ENCODE data around the gene DDC.

Gene DDC

DNA sequence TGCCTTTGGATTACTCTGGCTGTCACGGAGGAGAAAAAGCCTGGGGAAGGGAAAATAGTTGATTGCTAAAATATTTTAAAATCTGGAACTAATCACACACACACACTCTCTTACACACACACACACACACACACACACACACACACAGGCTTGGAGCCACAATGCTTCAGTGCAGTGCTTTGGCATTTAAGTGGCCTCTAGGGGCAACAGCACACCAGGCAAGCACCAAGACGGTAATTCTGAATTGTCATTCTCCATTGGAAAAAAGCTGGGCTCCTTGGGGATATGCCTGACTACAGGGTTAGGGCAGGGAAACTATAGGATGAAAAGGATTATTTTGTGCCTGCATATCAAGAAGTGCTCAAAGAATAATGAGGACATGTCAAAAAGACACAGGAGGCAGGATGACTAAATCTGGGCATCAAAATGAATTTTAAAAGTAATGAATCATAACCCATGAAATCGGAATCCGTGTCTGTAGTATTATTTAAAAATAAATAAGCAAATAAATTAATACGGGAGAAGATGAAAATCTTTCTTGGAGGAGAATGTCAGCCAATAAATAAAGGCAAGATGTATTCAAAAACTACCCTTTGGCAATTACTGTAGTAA is 30.4 kb upstream of the DDC start:
- TF ChIP-seq, protein P1, sequence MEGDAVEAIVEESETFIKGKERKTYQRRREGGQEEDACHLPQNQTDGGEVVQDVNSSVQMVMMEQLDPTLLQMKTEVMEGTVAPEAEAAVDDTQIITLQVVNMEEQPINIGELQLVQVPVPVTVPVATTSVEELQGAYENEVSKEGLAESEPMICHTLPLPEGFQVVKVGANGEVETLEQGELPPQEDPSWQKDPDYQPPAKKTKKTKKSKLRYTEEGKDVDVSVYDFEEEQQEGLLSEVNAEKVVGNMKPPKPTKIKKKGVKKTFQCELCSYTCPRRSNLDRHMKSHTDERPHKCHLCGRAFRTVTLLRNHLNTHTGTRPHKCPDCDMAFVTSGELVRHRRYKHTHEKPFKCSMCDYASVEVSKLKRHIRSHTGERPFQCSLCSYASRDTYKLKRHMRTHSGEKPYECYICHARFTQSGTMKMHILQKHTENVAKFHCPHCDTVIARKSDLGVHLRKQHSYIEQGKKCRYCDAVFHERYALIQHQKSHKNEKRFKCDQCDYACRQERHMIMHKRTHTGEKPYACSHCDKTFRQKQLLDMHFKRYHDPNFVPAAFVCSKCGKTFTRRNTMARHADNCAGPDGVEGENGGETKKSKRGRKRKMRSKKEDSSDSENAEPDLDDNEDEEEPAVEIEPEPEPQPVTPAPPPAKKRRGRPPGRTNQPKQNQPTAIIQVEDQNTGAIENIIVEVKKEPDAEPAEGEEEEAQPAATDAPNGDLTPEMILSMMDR (IDR thresholded peaks at IDR 0.05; ENCODE audit: control extremely low read depth, extremely low read depth, low read depth, missing control alignments): no peak
- POLR2A ChIA-PET: no interaction called here
- DNase-seq (ENCODE audit: extremely low spot score): no peak
- CTCF ChIA-PET: no interaction called here

DNA sequence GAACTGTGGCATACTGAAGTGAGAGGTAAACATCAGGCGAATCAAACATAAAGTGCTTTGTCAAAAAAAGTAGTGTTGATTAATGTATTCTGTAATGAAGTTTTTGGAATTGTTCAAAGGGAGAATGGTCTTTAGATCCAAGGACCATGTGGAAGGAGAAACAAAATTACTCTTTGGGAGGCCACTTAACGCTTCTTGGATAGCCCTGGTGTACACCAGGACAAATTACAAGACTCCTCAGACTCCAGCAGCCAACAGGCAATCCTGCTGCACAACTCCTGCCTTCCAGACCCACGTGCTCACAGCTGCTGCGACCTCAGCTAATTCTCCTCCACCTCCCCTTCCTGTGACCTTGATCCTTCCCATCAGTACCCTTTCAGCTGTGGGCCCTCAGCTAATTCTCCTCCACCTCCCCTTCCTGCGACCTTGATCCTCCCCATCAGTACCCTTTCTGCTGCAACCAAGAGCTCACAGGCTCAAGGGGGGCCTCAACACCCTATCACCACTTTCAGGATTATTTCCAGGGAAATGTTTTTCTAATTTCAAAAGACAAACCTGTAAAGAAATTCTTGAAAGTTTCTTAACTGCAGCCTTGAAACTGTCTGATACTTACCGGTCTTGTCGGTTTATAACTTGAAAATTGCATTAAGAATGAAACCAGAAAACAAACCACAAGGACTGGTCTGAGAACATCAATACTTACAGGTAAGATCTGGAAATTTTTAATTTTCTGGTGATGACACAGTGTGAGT is 29.7 kb upstream of the DDC start:
- no peak for DNase-seq (ENCODE audit: extremely low spot score)
- ChIA-PET CTCF (no interaction called here), POLR2A (no interaction called here)
- TF ChIP-seq, protein P1 (IDR thresholded peaks at IDR 0.05; ENCODE audit: control extremely low read depth, extremely low read depth, low read depth, missing control alignments): no peak

DNA sequence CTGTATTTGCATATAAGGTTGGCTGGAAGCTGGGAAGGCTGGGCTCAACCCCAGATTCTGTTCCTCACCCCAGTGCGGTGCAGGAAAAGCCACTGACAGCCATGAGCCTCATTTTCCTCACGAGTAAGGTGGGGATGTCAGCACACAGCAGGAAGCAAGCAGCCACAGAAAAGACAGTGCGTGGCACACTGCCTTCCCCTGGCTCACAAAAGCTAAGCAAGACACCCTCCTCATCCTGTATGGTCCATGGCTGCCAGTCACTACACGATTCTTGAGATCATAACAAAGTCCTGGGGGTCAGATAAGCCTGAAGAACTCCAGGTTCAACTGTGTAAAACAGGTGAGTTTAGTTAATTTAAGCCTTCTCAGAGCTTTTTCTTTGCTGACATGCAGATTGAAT is 28.9 kb upstream of the DDC start:
- no peak for DNase-seq (ENCODE audit: extremely low spot score)
- ChIA-PET CTCF (no interaction called here), POLR2A (no interaction called here)
- TF ChIP-seq, protein P1 (IDR thresholded peaks at IDR 0.05; ENCODE audit: control extremely low read depth, extremely low read depth, low read depth, missing control alignments): no peak

DNA sequence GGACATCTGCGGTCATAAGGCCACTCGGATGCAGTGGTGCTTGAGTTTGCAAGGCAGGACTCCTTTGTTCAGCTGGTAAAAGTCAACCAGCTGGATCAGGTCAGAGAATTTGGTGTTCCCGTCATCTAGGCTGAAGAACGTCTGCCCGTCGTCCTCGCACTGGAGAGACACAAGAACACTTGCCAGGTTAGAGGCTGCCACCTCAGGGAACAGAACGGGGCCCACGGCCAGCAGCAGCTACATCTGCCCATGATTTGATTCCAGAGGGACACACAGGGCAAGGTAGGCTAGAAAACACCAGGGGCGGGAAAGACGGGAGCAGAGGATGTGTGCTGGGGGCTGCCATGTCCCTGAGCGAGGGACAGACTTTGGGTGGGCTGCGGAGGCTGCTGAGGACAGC is 27.7 kb upstream of the DDC start:
- DNase-seq (ENCODE audit: extremely low spot score): no peak
- ChIA-PET CTCF (no interaction called here), POLR2A (no interaction called here)
- TF ChIP-seq, protein P1 (IDR thresholded peaks at IDR 0.05; ENCODE audit: control extremely low read depth, extremely low read depth, low read depth, missing control alignments): no peak

DNA sequence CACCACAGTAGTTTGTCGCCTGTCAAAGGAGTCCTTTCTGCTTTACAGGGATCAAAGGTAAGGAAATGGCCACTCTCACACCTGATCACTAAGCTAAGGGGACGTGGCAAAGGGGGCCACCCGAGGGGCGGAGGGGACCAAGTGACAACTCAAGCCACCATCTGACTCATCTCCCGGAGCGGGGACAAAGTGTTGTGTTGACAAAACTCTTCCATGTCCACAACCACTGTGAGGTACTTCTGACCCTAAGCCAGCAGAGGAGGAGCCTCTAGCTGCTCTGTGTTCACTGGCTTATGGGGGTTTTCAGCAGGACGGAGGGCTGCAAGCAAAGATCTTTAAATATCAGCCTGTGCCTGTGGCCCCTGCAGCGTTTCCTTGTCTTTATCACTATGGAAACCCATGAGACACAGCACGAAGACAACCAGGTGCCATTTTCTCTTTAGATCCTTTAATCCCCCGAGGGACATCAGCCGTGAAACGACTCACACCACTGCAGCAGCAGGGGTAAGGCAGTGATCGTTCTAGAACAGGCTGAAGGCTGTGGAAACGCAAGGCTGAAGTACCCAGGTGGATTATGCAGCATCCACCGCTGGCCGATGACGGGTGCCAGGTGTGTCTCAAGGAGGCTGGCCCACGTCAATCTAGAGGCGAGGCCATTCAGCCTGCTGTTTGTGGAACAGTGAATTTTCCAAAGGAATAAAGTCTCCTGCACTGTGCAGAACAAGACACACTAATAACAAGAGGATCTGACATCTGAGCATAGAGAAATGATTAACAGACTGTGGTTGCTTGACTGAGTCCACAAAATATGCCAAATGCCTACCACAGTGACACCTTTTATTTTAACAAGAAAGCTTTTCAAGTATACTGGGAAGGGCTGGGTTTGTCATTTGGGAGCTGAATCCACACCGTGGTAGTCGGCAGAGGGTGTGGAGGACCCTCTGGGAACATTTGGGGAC is 26.6 kb upstream of the DDC start:
- no peak for DNase-seq (ENCODE audit: extremely low spot score)
- TF ChIP-seq, protein P1 (IDR thresholded peaks at IDR 0.05; ENCODE audit: control extremely low read depth, extremely low read depth, low read depth, missing control alignments): no peak
- CTCF ChIA-PET: no interaction called here
- POLR2A ChIA-PET: no interaction called here

DNA sequence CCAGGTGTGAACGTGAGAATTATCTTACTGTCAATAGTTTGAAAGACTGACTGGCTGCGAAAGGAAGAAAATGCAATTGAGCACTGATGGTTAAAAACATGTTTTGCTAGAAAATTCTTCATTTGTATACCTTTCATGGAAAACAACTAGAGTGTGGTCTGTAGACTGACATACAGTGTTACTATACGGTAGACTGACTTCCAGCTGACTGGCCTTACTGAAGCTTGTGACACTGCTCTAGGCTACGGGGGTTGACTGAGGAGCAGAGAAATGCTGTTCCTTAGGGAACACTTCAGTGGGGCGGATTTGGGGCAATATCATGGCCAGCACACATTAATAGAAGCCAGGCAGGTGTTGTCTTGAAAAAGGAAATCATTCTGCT is 25.9 kb upstream of the DDC start:
- ChIA-PET POLR2A (no interaction called here), CTCF (no interaction called here)
- TF ChIP-seq, protein P1 (IDR thresholded peaks at IDR 0.05; ENCODE audit: control extremely low read depth, extremely low read depth, low read depth, missing control alignments): no peak
- DNase-seq (ENCODE audit: extremely low spot score): no peak
